H9 (cell line): Measurements from ENCODE around the gene HIPK2. TPM values are rescaled to one million over a fixed set of nuclear protein-coding genes. Genes with fewer than 3 reads are reported as not detected.

Experiments used
- DNase-seq: peaks from one replicate; pipeline ENCODE4 v3.0.0-alpha.2; 2017
- H2AFZ ChIP-seq: one replicate; pipeline ENCODE4 v1.6.1; 2013; ENCODE audit warnings: mild to moderate bottlenecking, low read length, control low read depth, moderate library complexity
- H2AK5ac ChIP-seq: 2 replicates; pipeline ENCODE4 v1.6.1; 2013; ENCODE audit warnings: low read length, control low read depth, mixed read lengths; ENCODE audit not compliant: insufficient read length
- H2BK120ac ChIP-seq: one replicate; pipeline ENCODE4 v1.6.1; 2013; ENCODE audit warnings: low read depth, mild to moderate bottlenecking, low read length, control low read depth, inconsistent platforms; ENCODE audit not compliant: poor library complexity, severe bottlenecking
- H2BK12ac ChIP-seq: 2 replicates; pipeline ENCODE4 v1.6.1; 2013; ENCODE audit warnings: low read length, control low read depth, mixed read lengths, low read depth; ENCODE audit not compliant: insufficient read length
- H2BK15ac ChIP-seq: 2 replicates; pipeline ENCODE4 v1.6.1; 2013; ENCODE audit warnings: low read depth, low read length, control low read depth
- H2BK20ac ChIP-seq: one replicate; pipeline ENCODE4 v1.6.1; 2013; ENCODE audit warnings: low read depth, mild to moderate bottlenecking, low read length, control low read depth, inconsistent platforms; ENCODE audit not compliant: poor library complexity, severe bottlenecking
- H2BK5ac ChIP-seq: 2 replicates; pipeline ENCODE4 v1.6.1; 2013; ENCODE audit warnings: low read length, control low read depth, mixed read lengths; ENCODE audit not compliant: insufficient read length
- H3K14ac ChIP-seq: 2 replicates; pipeline ENCODE4 v1.6.1; 2013; ENCODE audit warnings: low read length, control low read depth; ENCODE audit not compliant: insufficient read depth
- H3K18ac ChIP-seq: 2 replicates; pipeline ENCODE4 v1.6.1; 2013; ENCODE audit warnings: low read depth, mild to moderate bottlenecking, mixed read lengths, low read length, control low read depth; ENCODE audit not compliant: insufficient read length
- H3K23ac ChIP-seq: 2 replicates; pipeline ENCODE4 v1.6.1; 2013; ENCODE audit warnings: low read length, control low read depth, mixed read lengths, low read depth; ENCODE audit not compliant: insufficient read length
- H3K23me2 ChIP-seq: 2 replicates; pipeline ENCODE4 v1.6.1; 2013; ENCODE audit warnings: low read depth, mild to moderate bottlenecking, mixed read lengths, low read length, control low read depth; ENCODE audit not compliant: insufficient read length, poor library complexity, severe bottlenecking
- H3K27ac ChIP-seq: 2 replicates; pipeline ENCODE4 v1.5.1; 2013; ENCODE audit warnings: low read length, control low read depth, mixed read lengths, low read depth; ENCODE audit not compliant: insufficient read length
- H3K27me3 ChIP-seq: 2 replicates; pipeline ENCODE4 v1.6.1; 2013; ENCODE audit warnings: low read length, control low read depth, inconsistent platforms; ENCODE audit not compliant: insufficient read depth
- H3K4ac ChIP-seq: 2 replicates; pipeline ENCODE4 v1.6.1; 2013; ENCODE audit warnings: low read depth, mild to moderate bottlenecking, control low read depth, inconsistent platforms, low read length, moderate library complexity
- H3K4me1 ChIP-seq: 2 replicates; pipeline ENCODE4 v1.6.1; 2013; ENCODE audit warnings: low read length, control low read depth, inconsistent platforms; ENCODE audit not compliant: insufficient read depth
- H3K4me2 ChIP-seq: 2 replicates; pipeline ENCODE4 v1.6.1; 2013; ENCODE audit warnings: low read length, control low read depth, mixed read lengths; ENCODE audit not compliant: insufficient read length, insufficient read depth
- H3K56ac ChIP-seq: 2 replicates; pipeline ENCODE4 v1.6.1; 2013; ENCODE audit warnings: low read depth, mild to moderate bottlenecking, mixed read lengths, low read length, control low read depth; ENCODE audit not compliant: insufficient read length
- H3K79me1 ChIP-seq: 2 replicates; pipeline ENCODE4 v1.6.1; 2013; ENCODE audit warnings: low read depth, mild to moderate bottlenecking, moderate library complexity, low read length, control low read depth, inconsistent platforms; ENCODE audit not compliant: insufficient read depth, poor library complexity, severe bottlenecking
- H3K79me2 ChIP-seq: 2 replicates; pipeline ENCODE4 v1.6.1; 2013; ENCODE audit warnings: low read length, control low read depth, inconsistent platforms; ENCODE audit not compliant: insufficient read depth
- H3K9ac ChIP-seq: 2 replicates; pipeline ENCODE4 v1.6.1; 2013; ENCODE audit warnings: low read length, control low read depth, mixed read lengths; ENCODE audit not compliant: insufficient read length; ENCODE audit errors: extremely low read depth
- H3K9me3 ChIP-seq: one replicate; pipeline ENCODE4 v1.6.1; 2013; ENCODE audit warnings: low read depth, low read length, inconsistent platforms; ENCODE audit not compliant: control insufficient read depth
- H3T11ph ChIP-seq: one replicate; pipeline ENCODE4 v1.6.1; 2013; ENCODE audit warnings: mild to moderate bottlenecking, low read length, control low read depth, inconsistent platforms
- H4K20me1 ChIP-seq: one replicate; pipeline ENCODE4 v1.6.1; 2013; ENCODE audit not compliant: control insufficient read depth, insufficient read length, insufficient read depth
- H4K5ac ChIP-seq: 2 replicates; pipeline ENCODE4 v1.6.1; 2013; ENCODE audit warnings: low read depth, mild to moderate bottlenecking, mixed read lengths, low read length, control low read depth; ENCODE audit not compliant: insufficient read length
- H4K8ac ChIP-seq: replicated peaks from 2 replicates; pipeline ENCODE4 v1.6.1; 2013; ENCODE audit warnings: low read length, control low read depth, mixed read lengths, low read depth; ENCODE audit not compliant: insufficient read length
- H4K91ac ChIP-seq: 2 replicates; pipeline ENCODE4 v1.6.1; 2013; ENCODE audit warnings: low read depth, mild to moderate bottlenecking, moderate library complexity, mixed read lengths, low read length, control low read depth; ENCODE audit not compliant: insufficient read length
- H3K27ac Mint-ChIP-seq, 3 experiments: 2 replicates in 2 of 3; 3 replicates in 1 of 3; pipeline ENCODE4 v1.8.0; 2020 to 2021; ENCODE audit warnings: mixed read lengths in 3 of 3, mild to moderate bottlenecking in 1 of 3, moderate library complexity in 1 of 3
- H3K27me3 Mint-ChIP-seq: 2 replicates; pipeline ENCODE4 v1.8.0; 2021; ENCODE audit warnings: low read depth, mild to moderate bottlenecking, moderate library complexity, mixed read lengths
- H3K36me3 Mint-ChIP-seq, 3 experiments: 2 replicates in 2 of 3; 3 replicates in 1 of 3; pipeline ENCODE4 v1.8.0; 2020 to 2021; ENCODE audit warnings: low read depth in 3 of 3, mixed read lengths in 3 of 3; ENCODE audit not compliant: insufficient read depth in 1 of 3
- H3K4me1 Mint-ChIP-seq, 2 experiments: 2 replicates each; pipeline ENCODE4 v1.8.0; 2020; ENCODE audit warnings: mixed read lengths in 2 of 2
- H3K4me3 Mint-ChIP-seq, 2 experiments: 2 replicates in 1 of 2; 3 replicates in 1 of 2; pipeline ENCODE4 v1.8.0; 2020 to 2021; ENCODE audit warnings: mild to moderate bottlenecking in 2 of 2, mixed read lengths in 2 of 2, moderate library complexity in 1 of 2
- H3K9me3 Mint-ChIP-seq, 2 experiments: 2 replicates in 1 of 2; 3 replicates in 1 of 2; pipeline ENCODE4 v1.8.0; 2020; ENCODE audit warnings: mild to moderate bottlenecking in 2 of 2, mixed read lengths in 2 of 2, moderate library complexity in 1 of 2
- WGBS: extraction: QIAGEN DNeasy Blood & Tissue Kit; methylation state at CpG from one replicate; pipeline ENCODE4 v1.1.7; 2013; ENCODE audit warnings: missing lambda C conversion rate, low lambda C conversion rate, mixed read lengths; ENCODE audit not compliant: insufficient read length; ENCODE audit errors: extremely low coverage; 5-methylcytosine and 5-hydroxymethylcytosine counted together
- total RNA-seq: library from RNA; stranded (reverse); gene quantifications from 2 replicates; pipeline ENCODE4 v1.2.1, GENCODE V29; 2021
- TF ChIP-seq, protein P1 (sequence below): fragments of 200-600 bp; sonication (generic); conservative IDR thresholded peaks from 3 replicates; pipeline ENCODE4 v1.8.0; 2021; ENCODE audit warnings: antibody characterized with exemption, mild to moderate bottlenecking

HIPK2 gene
- total RNA-seq, 1 experiment from 2014 or later, result 21.9 TPM

DNA sequence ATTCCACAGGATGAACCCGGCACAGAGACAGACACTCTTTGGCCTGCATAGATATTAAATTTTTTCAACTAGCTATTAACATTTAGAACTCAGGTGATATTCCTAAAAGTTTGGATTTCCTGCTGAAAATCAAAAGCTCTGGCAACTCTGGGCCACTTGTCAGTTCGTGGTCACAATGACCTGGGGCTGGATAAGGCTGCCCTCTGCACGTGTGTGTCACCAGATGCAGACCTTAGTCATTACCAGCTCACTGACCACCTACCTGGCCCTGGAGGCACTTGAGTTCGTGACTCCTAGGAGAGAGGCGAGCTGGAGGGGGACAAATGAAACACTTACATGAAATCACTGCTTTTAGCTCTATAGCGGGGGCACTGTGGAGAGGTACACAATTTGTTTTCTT, 126.5 kb downstream of the HIPK2 start:
- Mint-ChIP-seq H3K27ac (peak overlapping the region in 1 of 3 experiments; percentile 43; a peak in 1 of 7 replicates), H3K4me1 (peaks cover 30 to 40% of the 10 kb centered on the region in 2 experiments), H3K9me3 (no peaks in the 10 kb centered on the region), H3K27me3 (no peaks in the 10 kb centered on the region), H3K36me3 (no peaks in the 10 kb centered on the region), H3K4me3 (no peak overlapping the region)
- Histone ChIP-seq H4K91ac (no peak overlapping the region), H2AK5ac (no peak overlapping the region), H2BK12ac (no peak overlapping the region), H2BK5ac (no peak overlapping the region), H3T11ph (no peak overlapping the region), H2AFZ (no peak overlapping the region), H3K9ac (no peak overlapping the region), H3K79me1 (no peaks in the 10 kb centered on the region), H3K4me2 (no peak overlapping the region), H4K8ac (no peak overlapping the region), H3K23ac (no peak overlapping the region), H2BK15ac (no peak overlapping the region), H3K56ac (no peak overlapping the region), H3K14ac (no peak overlapping the region), H3K79me2 (no peaks in the 10 kb centered on the region), H2BK120ac (no peak overlapping the region), H4K5ac (no peak overlapping the region), H3K9me3 (no peaks in the 10 kb centered on the region), H3K27ac (no peak overlapping the region), H3K4ac (no peak overlapping the region), H3K27me3 (no peaks in the 10 kb centered on the region), H2BK20ac (no peak overlapping the region), H3K23me2 (no peaks in the 10 kb centered on the region), H3K18ac (no peak overlapping the region), H4K20me1 (no peaks in the 10 kb centered on the region), H3K4me1 (no peaks in the 10 kb centered on the region)
- TF ChIP-seq, protein P1, sequence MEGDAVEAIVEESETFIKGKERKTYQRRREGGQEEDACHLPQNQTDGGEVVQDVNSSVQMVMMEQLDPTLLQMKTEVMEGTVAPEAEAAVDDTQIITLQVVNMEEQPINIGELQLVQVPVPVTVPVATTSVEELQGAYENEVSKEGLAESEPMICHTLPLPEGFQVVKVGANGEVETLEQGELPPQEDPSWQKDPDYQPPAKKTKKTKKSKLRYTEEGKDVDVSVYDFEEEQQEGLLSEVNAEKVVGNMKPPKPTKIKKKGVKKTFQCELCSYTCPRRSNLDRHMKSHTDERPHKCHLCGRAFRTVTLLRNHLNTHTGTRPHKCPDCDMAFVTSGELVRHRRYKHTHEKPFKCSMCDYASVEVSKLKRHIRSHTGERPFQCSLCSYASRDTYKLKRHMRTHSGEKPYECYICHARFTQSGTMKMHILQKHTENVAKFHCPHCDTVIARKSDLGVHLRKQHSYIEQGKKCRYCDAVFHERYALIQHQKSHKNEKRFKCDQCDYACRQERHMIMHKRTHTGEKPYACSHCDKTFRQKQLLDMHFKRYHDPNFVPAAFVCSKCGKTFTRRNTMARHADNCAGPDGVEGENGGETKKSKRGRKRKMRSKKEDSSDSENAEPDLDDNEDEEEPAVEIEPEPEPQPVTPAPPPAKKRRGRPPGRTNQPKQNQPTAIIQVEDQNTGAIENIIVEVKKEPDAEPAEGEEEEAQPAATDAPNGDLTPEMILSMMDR, result no peak
- DNase-seq, result no peak
- no CpG with 5 or more reads among the region's 6 CpGs for WGBS
